NCI-H146 treated with DMSO at 0.1 percent for 48 hours (cell line): ENCODE data around the gene RNPS1.
A peak's percentile ranks its signal among the peaks of the same experiment; 100 is the strongest.

Experiments used
- DNase-seq: peaks from one replicate; lab custom pipeline; 2025; ENCODE audit not compliant: unreplicated experiment; lab: John Stamatoyannopoulos, UW

The RNPS1 gene

DNA sequence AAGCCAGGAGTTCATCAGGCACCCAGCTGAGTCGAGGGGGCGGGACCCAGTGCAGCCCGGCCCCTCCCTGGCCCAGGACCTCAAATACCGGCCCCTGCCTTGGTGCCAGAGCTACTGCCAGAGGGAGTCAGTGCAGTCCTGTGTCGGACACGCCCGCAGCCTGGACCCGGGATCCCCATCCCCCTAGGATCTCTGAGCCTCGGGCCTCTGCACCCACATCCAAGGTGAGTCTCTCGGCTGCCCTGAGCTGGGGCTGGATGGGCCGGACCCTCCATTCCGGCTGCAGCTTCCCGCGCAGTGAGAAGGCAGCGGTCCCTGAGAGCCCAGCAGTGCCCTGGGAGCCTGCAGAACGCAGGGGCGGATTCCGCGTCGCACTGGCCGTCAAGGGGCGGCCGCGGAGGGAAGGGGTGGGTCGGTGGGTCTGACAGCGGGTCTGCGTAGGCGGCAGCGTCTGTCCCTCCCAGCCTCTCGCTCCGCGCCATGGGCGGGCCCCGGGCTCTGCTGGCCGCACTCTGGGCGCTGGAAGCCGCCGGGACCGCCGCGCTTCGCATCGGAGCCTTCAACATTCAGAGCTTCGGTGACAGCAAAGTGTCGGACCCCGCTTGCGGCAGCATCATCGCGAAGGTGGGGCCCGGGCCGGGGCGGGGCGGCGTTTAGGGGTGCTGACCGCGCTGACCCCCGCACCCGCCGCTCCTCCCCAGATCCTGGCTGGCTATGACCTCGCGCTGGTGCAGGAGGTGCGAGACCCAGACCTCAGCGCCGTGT lies 31.4 kb downstream of the RNPS1 start, which contains the start of gene DNASE1L2:
TSS of gene DNASE1L2 (plus strand) at position 108 of the 765 bp plus-strand sequence. CDS start at position 481, 373 bp downstream.
- DNase-seq: no peak

DNA sequence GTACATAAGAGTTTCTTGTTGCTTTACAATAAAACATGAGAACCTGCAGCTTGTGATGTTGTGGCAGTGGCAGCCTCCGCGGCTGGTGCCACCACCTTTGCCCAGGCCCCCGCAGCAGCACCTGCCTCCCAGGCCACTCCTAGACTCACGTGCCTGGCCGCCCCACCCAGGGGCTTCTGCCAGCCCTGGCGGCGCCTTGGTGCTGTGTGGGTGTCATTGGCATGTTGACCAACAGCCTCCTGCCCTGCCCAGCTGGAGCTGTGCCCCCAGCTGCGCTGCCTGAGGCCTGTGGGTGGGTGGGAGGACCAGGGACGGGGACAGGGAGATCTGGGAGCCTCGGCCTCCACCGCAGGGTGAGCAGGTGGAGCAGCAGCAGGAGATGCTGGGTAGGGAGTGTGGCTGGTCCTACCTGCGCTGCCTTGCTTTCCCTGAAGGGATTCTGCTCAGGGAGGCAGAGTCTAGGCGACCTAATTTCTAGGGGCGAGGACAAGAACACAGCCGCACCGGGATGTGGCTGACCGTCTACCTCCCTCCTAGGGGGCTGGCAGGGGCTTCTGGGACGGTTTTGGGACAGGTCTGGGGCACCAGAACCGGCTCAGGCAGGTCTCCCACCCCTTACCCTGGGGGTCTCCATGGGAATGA lies 32.1 kb downstream of the RNPS1 start:
- no peak for DNase-seq

DNA sequence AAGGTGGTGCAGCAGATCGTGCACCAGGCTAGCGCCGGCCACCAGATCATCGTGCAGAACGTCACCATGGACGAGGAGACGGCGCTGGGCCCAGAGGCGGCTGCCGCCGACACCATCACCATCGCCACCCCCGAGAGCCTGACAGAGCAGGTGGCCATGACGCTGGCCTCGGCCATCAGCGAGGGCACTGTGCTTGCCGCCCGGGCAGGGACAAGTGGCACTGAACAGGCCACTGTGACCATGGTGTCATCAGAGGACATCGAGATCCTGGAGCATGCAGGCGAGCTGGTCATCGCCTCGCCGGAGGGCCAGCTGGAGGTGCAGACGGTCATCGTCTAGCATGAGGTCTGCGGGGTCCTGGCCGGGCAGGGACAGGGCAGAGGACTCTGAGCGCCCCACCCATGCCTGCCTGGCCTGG lies 32.7 kb downstream of the RNPS1 start:
- DNase-seq: no peak

DNA sequence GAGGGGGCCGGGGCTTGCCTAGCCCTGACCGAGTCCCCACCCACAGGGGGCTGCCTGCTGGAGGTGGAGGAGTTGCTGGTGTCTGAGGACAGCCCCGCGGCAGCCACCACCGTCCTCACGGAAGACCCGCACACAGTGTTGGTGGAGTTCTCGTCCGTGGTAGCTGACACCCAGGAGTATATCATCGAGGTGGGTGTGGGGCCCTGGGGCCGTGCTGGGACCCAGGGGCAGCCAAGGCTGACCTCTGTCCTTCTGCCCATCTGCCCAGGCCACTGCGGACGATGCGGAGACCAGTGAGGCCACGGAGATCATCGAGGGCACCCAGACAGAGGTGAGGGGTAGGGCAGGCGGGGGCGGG lies 33.1 kb downstream of the RNPS1 start:
- DNase-seq: no peak

DNA sequence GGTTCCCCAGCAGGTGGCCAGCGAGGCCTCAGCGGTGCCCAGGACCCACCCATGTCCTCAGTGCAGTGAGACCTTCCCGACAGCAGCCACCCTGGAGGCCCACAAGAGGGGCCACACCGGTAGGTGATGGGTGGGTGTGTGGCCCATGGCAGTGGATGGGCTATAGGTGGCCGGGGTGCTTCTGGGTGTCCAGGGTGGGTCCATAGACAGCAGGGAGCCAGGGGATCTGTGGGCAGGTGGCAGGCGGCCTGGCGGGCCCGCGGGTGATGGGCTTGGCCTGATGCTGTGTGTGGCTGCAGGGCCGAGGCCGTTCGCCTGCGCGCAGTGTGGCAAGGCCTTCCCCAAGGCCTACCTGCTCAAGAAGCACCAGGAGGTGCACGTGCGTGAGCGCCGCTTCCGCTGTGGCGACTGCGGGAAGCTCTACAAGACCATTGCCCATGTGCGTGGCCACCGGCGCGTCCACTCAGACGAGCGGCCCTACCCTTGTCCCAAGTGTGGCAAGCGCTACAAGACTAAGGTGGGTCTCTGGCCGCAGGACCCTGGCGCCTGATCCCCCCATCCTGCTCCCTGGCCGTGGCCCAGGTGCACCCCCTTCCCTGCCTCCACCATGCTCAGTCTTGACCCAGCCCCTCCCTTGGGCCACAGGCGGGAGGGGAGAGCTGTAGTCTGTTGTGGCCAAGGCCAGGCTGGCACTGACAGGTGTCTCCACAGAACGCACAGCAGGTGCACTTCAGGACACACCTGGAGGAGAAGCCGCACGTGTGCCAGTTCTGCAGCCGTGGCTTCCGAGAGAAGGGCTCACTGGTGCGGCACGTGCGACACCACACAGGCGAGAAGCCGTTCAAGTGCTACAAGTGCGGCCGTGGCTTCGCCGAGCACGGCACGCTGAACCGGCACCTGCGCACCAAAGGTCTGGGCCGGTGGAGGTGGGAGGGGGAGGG lies 33.8 kb downstream of the RNPS1 start:
- DNase-seq: no peak

DNA sequence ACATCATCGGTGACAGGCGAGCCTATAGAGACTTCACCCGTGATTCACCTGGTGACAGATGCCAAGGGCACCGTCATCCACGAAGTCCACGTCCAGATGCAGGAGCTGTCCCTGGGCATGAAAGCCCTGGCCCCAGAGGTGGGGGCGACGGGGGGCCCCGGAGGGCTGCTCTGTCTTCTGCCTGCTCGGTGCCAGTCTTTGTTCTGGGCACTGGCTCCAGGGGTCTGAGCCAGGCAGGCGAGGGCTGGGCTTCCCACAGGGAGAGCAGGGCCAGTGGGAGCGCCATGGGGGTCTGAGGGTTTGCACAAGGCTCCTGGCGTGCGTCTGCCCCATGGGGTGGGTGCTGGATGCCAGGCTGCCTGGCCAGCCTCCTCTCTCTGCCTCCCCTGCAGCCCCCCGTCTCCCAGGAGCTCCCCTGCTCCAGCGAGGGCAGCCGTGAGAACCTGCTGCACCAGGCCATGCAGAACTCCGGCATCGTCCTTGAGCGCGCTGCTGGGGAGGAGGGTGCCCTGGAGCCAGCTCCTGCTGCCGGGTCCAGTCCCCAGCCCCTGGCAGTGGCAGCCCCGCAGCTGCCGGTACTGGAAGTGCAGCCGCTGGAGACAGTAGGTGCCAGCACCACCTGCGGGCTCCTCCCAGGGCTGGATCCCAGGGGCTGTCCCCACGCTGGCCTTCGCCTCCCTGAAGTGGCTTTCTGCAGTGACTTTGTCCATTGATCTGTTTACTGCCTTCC lies 34.7 kb downstream of the RNPS1 start:
- DNase-seq: no peak

DNA sequence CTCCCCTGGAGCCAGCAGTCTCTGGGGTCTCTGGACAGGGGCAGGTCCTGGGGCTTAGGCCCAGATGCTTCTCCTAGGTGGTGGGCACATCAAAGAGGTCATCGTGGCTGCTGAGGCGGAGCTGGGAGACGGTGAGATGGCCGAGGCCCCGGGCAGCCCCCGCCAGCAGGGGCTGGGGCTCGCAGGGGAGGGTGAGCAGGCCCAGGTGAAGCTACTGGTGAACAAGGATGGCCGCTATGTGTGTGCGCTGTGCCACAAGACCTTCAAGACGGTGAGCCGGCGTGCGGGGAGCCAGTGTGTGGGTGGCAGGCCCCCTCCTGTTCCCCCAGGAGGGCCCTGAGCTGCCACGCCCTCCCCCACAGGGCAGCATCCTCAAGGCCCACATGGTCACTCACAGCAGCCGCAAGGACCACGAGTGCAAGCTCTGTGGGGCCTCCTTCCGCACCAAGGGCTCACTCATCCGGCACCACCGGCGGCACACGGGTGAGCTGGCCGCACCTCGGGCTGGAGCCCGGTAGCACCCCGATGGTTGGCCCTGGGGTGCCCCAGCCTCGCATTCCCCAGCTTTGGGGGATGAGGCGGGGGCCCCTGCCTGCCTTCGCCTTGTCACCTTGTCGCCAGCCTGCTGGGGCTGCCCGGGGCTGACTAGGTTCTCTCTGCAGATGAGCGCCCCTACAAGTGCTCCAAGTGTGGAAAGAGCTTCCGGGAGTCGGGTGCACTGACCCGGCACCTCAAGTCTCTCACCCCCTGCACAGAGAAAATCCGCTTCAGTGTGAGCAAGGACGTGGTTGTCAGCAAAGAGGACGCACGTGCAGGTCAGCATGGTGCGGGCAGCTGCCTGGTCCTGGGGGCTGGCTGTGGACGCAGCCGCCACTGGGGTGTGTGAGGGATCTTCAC lies 35.6 kb downstream of the RNPS1 start:
- no peak for DNase-seq

DNA sequence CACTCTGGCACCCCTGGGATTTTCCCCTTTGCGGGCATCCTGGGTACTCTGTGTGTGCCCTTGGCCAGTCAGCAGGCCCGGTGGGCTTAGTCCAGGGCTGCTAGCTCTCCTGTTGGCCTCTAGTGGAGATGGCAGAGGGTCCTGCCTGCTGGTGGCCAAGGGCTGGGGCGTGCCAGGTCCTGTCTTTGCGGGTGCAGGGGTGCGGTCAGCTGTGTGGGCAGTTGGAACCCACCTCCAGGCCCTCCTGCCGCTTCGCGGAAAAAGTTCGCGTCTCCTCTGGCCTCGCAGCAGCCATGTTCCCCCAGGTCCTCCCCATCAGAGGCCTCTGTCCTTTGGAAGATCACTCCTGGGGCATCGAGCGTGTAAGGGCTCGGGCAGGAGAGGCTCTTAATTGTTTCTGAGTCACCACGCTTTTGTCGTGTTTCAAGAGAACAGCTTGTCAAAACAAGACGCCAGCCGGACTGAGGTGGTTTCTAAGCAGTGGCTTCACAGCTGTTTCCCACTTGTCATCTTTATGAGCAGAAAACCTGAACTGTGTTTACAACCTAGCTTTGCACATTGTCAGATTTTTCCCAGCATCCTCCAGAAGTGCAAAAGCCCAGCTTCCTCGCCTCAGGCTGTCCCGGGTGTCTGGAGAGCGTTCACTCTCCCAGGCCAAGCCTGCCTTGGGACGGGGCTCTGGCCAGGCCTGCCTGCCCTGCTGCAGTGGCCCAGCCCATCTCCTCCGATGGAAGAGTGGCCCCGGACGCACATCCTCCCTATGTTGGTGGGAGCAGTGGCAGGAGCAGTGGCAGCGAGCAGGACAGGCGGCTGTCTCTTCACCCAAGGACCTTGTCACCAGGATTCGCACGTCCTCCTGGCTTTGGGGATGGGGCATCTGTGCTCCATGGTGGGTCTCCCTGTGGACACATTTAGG lies 36.7 kb downstream of the RNPS1 start:
- DNase-seq: no peak

DNA sequence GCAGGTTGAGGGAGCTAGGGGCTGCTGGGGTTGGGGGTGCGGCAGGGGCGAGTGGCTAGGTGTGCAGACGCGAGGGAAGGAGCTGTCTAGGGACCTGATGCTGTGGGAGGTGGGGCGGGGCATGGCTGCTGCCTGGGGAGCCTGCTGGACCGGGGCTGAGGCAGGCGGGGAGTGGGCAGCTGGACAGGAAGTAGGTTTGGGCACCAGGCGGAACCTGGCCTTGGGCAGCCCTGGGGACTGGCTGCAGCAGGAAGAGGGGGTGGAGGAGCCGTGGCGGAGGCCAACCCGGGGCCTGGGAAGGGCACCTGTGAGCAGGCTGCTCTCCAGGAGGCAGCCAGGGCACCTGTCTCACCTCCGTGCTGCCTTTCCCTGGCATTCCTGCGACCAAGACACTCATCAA lies 37.5 kb downstream of the RNPS1 start:
- no peak for DNase-seq

DNA sequence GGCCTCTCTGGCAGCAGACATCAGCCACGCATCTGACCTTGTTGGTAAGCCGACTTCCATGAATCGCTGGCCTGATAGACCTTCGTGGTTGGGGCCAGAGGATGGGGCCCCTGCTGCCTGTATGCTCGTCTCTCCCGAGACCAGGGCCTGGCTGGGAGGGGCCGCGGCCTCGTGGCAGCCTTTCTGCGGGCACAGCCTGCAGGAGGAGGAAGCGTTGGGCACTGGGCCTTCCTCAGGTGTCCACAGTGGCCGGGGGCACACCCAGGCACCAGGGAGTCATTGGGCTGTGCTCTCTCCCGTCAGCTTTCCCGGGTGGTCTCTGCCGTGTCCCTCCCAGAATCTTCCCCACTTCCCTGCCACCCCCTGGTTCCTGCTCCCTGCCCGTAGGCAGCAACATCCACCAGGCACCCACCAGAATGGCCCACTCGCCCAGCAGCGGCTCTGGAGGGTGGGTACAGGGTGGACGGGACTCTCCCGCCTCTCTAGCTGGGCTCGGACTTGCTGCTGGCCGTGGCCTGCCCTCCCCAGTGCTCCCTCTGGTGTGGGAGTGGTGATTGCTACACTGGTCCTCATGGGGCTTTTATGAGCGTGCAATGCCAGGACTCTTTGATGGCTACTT lies 38.2 kb downstream of the RNPS1 start:
- DNase-seq: no peak

DNA sequence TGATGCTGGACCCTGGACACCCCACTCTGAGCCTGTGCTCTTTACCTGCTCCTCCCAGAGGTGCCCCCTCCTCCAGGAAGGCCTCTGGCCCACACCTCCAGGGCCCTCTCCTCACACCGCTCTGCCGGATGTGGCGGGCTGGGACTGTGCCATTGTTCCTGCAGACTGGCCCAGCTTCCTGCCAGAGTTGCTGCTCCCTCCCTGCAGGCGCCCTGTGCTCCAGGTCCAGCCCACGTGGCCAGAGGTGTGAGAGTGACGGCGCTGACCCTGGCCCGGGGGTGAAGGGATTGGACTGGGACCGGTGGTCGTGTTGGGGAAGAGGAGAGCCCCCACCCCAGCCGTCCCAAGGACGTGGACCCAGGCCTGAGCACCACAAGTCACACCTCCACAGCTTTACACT lies 38.8 kb downstream of the RNPS1 start:
- no peak for DNase-seq

DNA sequence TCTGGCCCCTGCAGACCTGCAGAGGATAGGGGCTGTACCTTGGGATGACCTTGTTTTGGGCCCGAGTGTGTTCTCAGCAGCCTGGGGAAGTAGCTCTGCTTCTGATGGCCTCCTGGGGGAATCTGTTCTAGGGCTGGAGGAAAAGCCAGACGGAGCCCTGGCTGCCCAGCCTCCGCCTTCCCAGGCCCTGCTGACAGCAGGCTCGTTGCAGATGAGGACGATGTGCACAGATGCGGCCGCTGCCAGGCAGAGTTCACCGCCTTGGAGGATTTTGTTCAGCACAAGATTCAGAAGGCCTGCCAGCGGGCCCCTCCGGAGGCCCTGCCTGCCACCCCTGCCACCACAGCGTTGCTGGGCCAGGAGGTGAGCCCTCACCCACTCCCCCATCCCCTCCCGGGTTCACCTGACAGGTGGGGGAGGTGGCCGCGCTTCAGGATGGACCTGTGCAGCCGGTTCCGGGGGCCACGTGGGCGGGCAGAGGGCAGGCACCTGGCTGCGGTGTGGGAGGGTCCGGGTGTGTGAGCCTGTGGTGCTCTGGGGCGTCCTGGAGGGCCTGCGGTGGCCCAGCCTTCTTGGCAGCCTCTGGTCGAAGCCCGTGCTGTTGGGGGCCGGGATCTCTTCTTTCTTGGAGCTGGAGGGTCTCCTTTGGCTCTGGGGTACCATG lies 39.6 kb downstream of the RNPS1 start:
- DNase-seq: no peak

DNA sequence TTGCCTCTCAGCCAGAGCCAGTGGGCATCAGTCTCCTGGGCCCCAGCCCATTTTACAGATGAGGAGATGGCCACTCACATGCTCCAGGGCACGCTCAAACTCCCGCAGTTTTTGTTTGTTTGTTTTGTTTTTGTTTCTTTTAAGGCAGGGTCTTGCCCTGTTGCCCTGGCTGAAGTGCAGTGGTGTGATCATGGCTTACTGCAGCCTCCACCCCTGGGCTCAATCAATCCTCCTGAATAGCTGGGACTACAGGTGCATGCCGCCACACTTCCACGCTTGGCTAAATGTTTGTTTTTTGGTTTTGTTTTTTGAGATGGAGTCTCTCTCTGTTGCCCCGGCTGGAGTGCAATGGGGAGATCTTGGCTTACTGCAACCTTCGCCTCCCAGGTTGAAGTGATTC lies 41.0 kb downstream of the RNPS1 start:
- no peak for DNase-seq

DNA sequence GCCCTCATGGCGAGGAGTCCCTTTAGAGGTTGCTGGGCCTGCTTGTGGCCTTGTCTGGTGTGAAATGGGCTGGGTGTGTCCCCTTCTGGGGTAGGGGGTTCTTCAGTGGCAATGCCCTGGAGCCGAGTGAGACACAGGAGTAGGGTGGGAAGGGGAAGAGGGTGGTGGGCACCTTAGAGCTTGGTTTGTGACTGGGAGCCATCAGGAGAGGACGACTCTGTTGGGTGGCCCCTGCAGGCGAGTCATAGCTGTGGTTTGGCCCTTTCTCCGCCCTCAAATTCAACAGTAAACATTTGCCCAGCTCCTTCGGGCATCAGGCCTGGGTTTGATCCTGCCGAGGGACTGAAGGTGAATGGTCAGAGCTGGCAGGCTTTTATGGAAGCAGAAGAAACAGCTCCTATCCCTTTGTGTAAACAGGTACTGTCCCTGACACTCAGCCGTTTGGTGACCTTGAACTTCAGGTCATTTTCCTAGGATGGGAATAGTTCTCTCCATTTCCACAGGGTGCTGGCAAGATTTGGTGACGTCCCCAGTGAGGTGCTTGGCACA lies 41.6 kb downstream of the RNPS1 start:
- no peak for DNase-seq

DNA sequence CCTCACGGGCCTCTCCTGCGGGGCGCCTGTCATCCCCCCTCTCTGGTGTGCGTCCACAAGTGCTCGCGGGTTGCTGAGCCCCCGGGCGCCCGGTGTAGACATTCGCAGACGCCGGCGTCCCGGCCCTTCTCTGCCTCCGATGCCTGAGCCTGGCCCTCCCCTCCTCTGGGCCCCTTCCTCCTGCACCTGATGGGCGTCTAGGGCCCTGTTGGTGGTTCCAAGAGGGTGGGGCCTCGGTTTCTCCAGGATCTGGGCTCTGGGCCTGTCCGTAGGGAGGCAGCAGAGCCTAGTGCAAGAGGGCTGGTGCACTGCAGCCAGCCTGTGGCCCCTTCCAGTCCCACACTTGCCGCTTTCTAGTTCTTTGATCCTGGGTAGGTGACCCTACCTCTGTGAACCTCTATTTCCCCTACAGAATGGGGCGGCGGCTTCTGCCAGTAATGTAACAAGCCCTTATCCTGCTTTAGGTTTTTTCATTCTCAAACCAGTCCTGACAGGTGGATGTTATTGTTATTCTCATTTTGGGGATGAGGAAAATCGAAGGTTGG lies 43.9 kb downstream of the RNPS1 start:
- no peak for DNase-seq

DNA sequence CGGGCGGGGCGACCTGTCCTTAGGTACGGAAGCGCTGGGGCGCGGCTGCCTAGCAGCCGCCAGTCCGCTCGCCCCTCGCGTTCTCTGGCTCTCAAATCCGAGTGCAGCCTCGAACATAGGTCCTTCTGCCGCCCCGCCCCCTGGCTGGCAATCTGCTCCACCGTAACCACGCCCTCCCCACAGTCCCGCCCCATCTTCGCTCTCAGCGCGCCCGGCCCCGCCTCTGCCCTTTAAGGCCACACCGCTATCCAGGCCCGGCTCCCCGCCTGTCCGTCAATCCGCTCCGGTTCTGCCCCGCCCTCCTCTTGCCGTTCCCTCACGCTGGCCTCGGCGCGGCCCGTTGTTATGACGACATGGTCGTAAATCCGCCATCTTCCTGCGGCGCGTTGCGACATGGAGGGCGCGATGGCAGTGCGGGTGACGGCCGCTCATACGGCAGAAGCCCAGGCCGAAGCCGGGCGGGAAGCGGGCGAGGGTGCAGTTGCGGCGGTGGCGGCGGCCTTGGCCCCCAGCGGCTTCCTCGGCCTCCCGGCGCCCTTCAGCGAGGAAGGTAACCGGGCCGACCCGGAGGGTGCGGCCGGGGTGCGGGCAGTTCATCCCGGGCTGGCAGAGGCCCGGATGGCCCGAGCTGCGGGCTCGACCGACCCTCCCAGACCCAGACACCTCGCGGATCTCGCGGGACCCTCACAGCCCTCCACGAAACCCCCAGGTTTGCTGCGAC lies 44.5 kb downstream of the RNPS1 start, which contains the start of gene E4F1:
TSS of gene E4F1 (plus strand) at position 371 of the 721 bp plus-strand sequence. CDS start at position 394, 23 bp downstream.
- DNase-seq: peak; percentile 99

DNA sequence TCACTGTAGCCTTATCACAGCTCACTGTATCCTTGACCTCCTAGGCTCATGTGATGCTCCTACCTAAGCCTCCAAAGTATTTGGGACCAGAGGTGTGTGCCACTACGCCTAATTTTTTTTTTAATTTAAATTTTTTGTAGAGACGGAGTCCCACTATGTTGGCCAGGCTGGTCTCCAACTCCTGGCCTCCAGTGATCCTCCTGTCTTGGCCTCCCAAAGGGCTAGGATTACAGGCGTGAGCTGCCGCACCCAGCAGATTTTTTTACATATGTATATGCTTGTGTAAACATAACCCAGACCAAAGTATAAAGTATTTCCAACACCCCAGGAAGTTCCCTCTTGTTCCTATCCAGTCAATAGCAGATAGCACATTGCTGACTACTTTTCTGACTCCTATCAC lies 51.6 kb downstream of the RNPS1 start:
- no peak for DNase-seq
